A673 (cell line): ENCODE data around the gene BUB3. TPM values are rescaled to one million over a fixed set of nuclear protein-coding genes. Genes with fewer than 3 reads are reported as not detected.

ENCODE experiments used
- BruUV-seq: library from RNA; stranded (reverse); fragments of 400-500 nt; replicated peaks from 2 replicates; lab custom pipeline; 2021; lab: Mats Ljungman, UMichigan
- CTCF ChIA-PET: fragments of 300-600 bp; sonication (Branson Sonifier 250); formaldehyde crosslinking; loops from one replicate; lab custom pipeline; 2022; ENCODE audit warnings: antibody characterized with exemption; lab: Charles Lee
- POLR2A ChIA-PET: fragments of 300-600 bp; sonication (Branson Sonifier 250); formaldehyde crosslinking; loops from one replicate; lab custom pipeline; 2022; ENCODE audit warnings: antibody characterized with exemption; ENCODE audit not compliant: low non-redundant PET; lab: Charles Lee
- DNase-seq: peaks from one replicate; pipeline ENCODE4 v3.0.0-alpha.2; 2015; ENCODE audit warnings: low spot score
- H3K27ac ChIP-seq: fragments of 200-600 bp; sonication (generic); 2 replicates; pipeline ENCODE4 v1.5.1; 2016; ENCODE audit warnings: mixed run types, low read depth, mild to moderate bottlenecking, mixed read lengths, antibody characterized with exemption, low read length; ENCODE audit not compliant: poor library complexity, severe bottlenecking
- H3K27me3 ChIP-seq: fragments of 200-600 bp; sonication (generic); replicated peaks from 2 replicates; pipeline ENCODE4 v1.6.1; 2017; ENCODE audit warnings: mixed run types, low read depth, mild to moderate bottlenecking, mixed read lengths, antibody characterized with exemption, low read length; ENCODE audit not compliant: insufficient read depth, poor library complexity
- H3K36me3 ChIP-seq: fragments of 200-600 bp; sonication (generic); 2 replicates; pipeline ENCODE4 v1.6.1; 2016; ENCODE audit warnings: mixed run types, mild to moderate bottlenecking, mixed read lengths, antibody characterized with exemption, low read length; ENCODE audit not compliant: insufficient read depth, poor library complexity, severe bottlenecking
- H3K4me1 ChIP-seq: fragments of 200-600 bp; sonication (generic); 2 replicates; pipeline ENCODE4 v1.6.1; 2017; ENCODE audit warnings: mixed run types, mild to moderate bottlenecking, mixed read lengths, antibody characterized with exemption, low read length; ENCODE audit not compliant: insufficient read depth, poor library complexity, severe bottlenecking
- H3K4me3 ChIP-seq: fragments of 200-600 bp; sonication (generic); 2 replicates; pipeline ENCODE4 v1.5.1; 2016; ENCODE audit warnings: low read depth, mixed run types, mild to moderate bottlenecking, mixed read lengths, low read length; ENCODE audit not compliant: poor library complexity, severe bottlenecking
- H3K9me3 ChIP-seq: fragments of 200-600 bp; sonication (generic); 2 replicates; pipeline ENCODE4 v1.6.1; 2016; ENCODE audit warnings: mixed run types, low read depth, mild to moderate bottlenecking, mixed read lengths, antibody characterized with exemption, low read length; ENCODE audit not compliant: poor library complexity, severe bottlenecking
- EZH2 ChIP-seq: fragments of 200-600 bp; sonication (generic); IDR thresholded peaks from 2 replicates; pipeline ENCODE4 v1.6.1; 2017; ENCODE audit warnings: borderline replicate concordance, low read depth, mild to moderate bottlenecking, mixed read lengths, antibody characterized with exemption, low read length; ENCODE audit not compliant: poor library complexity, severe bottlenecking
- intact Hi-C: fragments of 100-400 bp; cut with micrococcal nuclease; formaldehyde crosslinking; loops from one replicate; pipeline ENCODE4 v1.10.0; 2022; ENCODE audit not compliant: unreplicated experiment
- total RNA-seq: library from RNA; stranded (reverse); gene quantifications from 2 replicates; pipeline ENCODE4 v1.2.3, GENCODE V29; 2021
- TF ChIP-seq, protein P1 (sequence below): fragments of 300-800, 200-600 bp; sonication (generic); conservative IDR thresholded peaks from 2 replicates; pipeline ENCODE4 v1.5.1; 2017; ENCODE audit warnings: low read depth, mild to moderate bottlenecking, antibody characterized with exemption, low read length, moderate library complexity, mixed read lengths

Gene BUB3
- total RNA-seq, 1 experiment from 2014 or later = 207 TPM

DNA sequence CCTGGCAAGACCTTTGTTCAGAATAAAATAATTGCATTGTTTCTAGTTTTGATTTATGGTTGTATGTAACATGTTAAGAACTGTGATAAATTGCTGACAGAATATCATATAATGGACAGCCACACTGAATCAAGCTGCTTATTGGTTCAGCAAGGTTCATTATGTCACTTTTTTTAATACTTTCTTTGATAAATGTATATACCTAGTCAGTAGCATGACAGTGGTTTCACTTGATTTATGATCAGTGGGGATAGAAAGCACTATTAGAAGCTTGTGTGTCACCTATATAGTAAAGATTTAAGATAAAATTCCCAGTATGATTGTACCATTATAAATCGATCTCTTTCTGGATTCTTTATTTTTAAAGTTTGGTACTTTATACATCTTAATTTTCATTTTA, 4.5 kb downstream of the BUB3 start:
- Histone ChIP-seq H3K4me3 (no peak overlapping the region), H3K27me3 (no peaks in the 10 kb centered on the region), H3K27ac (no peak overlapping the region), H3K36me3 (peaks cover 85% of the 10 kb centered on the region), H3K4me1 (peaks cover 15% of the 10 kb centered on the region), H3K9me3 (no peaks in the 10 kb centered on the region)
- TF ChIP-seq EZH2 = no peak
- TF ChIP-seq, protein P1, sequence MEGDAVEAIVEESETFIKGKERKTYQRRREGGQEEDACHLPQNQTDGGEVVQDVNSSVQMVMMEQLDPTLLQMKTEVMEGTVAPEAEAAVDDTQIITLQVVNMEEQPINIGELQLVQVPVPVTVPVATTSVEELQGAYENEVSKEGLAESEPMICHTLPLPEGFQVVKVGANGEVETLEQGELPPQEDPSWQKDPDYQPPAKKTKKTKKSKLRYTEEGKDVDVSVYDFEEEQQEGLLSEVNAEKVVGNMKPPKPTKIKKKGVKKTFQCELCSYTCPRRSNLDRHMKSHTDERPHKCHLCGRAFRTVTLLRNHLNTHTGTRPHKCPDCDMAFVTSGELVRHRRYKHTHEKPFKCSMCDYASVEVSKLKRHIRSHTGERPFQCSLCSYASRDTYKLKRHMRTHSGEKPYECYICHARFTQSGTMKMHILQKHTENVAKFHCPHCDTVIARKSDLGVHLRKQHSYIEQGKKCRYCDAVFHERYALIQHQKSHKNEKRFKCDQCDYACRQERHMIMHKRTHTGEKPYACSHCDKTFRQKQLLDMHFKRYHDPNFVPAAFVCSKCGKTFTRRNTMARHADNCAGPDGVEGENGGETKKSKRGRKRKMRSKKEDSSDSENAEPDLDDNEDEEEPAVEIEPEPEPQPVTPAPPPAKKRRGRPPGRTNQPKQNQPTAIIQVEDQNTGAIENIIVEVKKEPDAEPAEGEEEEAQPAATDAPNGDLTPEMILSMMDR = no peak
- DNase-seq = no peak
- no TSS peak for BruUV-seq
- POLR2A ChIA-PET = no interaction called here
- CTCF ChIA-PET = no interaction called here
- intact Hi-C loops = no loop called here

DNA sequence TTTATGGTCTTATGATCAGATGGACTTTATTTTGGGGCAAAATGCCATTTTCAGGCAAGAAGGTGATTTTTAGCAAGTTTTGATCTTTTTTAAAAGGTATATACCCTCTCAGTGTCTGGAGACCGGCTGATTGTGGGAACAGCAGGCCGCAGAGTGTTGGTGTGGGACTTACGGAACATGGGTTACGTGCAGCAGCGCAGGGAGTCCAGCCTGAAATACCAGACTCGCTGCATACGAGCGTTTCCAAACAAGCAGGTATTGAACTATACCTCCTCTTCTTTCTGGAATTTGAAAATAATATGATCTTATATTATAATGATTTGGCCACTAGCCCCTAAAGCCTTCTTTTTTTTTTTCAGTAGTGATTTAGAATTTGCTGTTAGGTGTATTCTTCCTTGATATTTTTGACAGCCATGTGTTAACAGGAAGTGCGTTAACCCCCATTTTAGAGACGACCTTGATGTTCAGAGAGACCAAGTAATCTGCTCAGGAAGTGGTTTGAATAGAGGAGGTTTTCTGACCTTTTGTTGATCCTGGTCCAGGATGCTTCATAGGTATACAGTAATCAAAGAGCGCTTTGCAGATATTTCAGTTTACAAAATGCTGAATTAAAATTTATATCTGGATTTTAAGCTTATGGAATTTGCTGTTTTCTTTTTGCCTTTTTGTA, 6.2 kb downstream of the BUB3 start:
- Histone ChIP-seq H3K36me3 (peaks cover 100% of the 10 kb centered on the region), H3K9me3 (no peaks in the 10 kb centered on the region), H3K4me1 (peaks cover 15% of the 10 kb centered on the region), H3K27ac (no peak overlapping the region), H3K4me3 (no peak overlapping the region), H3K27me3 (no peaks in the 10 kb centered on the region)
- CTCF ChIA-PET = no interaction called here
- TF ChIP-seq, protein P1 = no peak
- TF ChIP-seq EZH2 = no peak
- POLR2A ChIA-PET = no interaction called here
- no peak for DNase-seq
- intact Hi-C loops = no loop called here
- no TSS peak for BruUV-seq

DNA sequence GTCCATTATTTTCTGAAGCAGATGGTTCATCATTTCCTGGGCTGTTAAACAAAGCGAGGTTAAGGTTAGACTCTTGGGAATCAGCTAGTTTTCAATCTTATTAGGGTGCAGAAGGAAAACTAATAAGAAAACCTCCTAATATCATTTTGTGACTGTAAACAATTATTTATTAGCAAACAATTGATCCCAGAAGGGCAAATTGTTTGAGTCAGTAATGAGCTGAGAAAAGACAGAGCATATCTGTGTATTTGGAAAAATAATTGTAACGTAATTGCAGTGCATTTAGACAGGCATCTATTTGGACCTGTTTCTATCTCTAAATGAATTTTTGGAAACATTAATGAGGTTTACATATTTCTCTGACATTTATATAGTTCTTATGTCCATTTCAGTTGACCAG, 10.1 kb downstream of the BUB3 start:
- POLR2A ChIA-PET = interaction anchor here (0.7 kb wide), 1 partner anchor 1456 kb away, joined by 3 read pairs; no protein-coding TSS in a partner anchor
- intact Hi-C loops = no loop called here
- Histone ChIP-seq H3K27ac (no peak overlapping the region), H3K36me3 (peaks cover 89% of the 10 kb centered on the region), H3K9me3 (no peaks in the 10 kb centered on the region), H3K27me3 (no peaks in the 10 kb centered on the region), H3K4me3 (no peak overlapping the region), H3K4me1 (no peaks in the 10 kb centered on the region)
- CTCF ChIA-PET = no interaction called here
- no peak for DNase-seq
- TF ChIP-seq, protein P1 = no peak
- TF ChIP-seq EZH2 = no peak
- no TSS peak for BruUV-seq
